Fibroblast of lung (primary cell): ENCODE results near the gene ASPHD2.

Source experiments
- CTCF ChIP-seq, 2 donors: IDR thresholded peaks in 1 of 2; conservative IDR thresholded peaks in 1 of 2; 1 replicate in 1 of 2; 2 replicates in 1 of 2; pipeline ENCODE4 v1.5.1; 2011 to 2012; ENCODE audit warnings: low read length in 2 of 2, control low read depth in 1 of 2, inconsistent platforms in 1 of 2, low read depth in 1 of 2, mild to moderate bottlenecking in 1 of 2
- EZH2 ChIP-seq: IDR thresholded peaks from 2 replicates; pipeline ENCODE4 v1.5.1; 2012; ENCODE audit warnings: low read length, control low read depth, mild to moderate bottlenecking; ENCODE audit errors: missing control alignments

DNA sequence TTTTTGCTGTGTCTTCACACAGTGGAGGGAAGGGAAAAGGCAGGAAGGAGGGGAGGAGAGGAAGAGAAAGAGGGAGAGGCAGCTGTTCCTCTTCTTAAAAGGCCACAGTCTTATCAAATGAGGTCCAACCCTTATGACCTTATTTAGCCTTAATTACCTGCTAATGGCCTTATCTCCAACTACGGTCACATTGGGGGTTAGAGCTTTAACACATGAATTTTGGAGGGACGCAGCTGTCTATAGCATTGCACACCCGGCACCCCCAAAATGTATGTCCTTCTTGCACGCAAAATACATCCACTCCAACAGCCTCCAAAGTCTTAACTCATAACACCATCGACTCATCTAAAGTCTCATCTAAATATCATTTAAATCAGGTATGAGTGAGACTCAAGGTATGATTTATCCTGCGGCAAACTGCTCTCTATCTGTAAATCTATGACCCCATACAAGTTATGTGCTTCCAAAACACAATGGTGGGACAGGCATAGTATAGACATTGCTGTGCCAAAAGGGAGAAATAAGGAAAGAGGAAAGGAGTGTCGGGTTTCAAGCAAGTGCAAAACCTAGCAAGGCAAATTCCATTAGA is 45.0 kb upstream of the ASPHD2 start:
- TF ChIP-seq CTCF (conservative IDR thresholded peaks at IDR 0.05 in 1 of 2, IDR thresholded peaks at IDR 0.05 in 1 of 2; ENCODE audit: low read depth in 1 of 2, low read length in 2 of 2) (no peak), EZH2 (no peak)
